ENCODE data around the gene MAPK12. TPM values are rescaled to one million over a fixed set of nuclear protein-coding genes. Genes with fewer than 3 reads are reported as not detected.

MAPK12 gene
- total and polyA plus RNA-seq, 10 of the 15 experiments (the other 5 are each of a cell fraction or from before 2014, with no cell fraction given): 1.1 to 38.9 (median 16.3) TPM

DNA sequence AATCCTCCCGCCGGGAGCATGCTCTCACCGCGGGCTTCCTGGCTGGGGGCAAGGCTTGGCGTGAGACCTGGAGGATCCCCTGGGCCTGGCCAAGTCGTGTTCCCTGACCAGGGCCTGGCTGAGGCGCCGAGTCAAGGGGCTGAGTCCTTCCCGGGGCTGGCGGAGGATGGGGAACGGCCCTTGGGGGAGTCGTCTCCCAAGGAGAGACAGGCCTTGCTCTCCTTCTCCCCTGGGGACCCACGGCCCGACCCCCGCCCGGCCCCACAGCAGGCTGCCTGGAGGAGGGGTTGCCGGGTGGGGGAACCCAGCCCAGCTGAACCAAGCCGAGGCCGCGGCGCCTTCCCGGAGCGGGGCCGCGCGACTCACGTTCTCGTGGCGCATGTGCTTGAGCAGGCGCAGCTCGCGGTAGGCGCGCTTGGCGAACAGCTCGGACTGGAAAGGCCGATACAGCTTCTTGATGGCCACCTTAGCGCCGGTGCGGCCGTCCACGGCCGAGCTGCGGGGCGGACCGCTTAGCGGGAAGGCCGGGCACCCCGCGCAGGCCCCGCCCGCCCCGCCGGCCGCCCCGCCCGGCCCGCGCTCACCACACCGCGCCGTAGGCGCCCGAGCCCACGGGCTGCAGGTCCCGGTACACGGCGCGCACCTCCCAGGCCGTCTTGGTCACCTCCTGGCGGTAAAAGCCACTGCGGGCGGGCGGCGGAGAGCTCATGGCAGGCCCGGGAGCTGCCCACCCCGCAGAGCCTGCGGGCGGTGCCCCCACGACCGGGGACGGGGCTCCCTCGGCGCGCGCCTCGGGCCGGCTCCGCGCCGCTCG is 475 bp downstream of the MAPK12 start (continued):
- TF ChIP-seq, protein P1, sequence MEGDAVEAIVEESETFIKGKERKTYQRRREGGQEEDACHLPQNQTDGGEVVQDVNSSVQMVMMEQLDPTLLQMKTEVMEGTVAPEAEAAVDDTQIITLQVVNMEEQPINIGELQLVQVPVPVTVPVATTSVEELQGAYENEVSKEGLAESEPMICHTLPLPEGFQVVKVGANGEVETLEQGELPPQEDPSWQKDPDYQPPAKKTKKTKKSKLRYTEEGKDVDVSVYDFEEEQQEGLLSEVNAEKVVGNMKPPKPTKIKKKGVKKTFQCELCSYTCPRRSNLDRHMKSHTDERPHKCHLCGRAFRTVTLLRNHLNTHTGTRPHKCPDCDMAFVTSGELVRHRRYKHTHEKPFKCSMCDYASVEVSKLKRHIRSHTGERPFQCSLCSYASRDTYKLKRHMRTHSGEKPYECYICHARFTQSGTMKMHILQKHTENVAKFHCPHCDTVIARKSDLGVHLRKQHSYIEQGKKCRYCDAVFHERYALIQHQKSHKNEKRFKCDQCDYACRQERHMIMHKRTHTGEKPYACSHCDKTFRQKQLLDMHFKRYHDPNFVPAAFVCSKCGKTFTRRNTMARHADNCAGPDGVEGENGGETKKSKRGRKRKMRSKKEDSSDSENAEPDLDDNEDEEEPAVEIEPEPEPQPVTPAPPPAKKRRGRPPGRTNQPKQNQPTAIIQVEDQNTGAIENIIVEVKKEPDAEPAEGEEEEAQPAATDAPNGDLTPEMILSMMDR (IDR thresholded peaks at IDR 0.05 in 2 of 3, conservative IDR thresholded peaks at IDR 0.05 in 1 of 3; ENCODE audit: control insufficient read depth in 2 of 3, extremely low read depth in 1 of 3, insufficient read depth in 1 of 3, low read depth in 3 of 3, low read length in 3 of 3): no peak
- TF ChIP-seq, protein P2, sequence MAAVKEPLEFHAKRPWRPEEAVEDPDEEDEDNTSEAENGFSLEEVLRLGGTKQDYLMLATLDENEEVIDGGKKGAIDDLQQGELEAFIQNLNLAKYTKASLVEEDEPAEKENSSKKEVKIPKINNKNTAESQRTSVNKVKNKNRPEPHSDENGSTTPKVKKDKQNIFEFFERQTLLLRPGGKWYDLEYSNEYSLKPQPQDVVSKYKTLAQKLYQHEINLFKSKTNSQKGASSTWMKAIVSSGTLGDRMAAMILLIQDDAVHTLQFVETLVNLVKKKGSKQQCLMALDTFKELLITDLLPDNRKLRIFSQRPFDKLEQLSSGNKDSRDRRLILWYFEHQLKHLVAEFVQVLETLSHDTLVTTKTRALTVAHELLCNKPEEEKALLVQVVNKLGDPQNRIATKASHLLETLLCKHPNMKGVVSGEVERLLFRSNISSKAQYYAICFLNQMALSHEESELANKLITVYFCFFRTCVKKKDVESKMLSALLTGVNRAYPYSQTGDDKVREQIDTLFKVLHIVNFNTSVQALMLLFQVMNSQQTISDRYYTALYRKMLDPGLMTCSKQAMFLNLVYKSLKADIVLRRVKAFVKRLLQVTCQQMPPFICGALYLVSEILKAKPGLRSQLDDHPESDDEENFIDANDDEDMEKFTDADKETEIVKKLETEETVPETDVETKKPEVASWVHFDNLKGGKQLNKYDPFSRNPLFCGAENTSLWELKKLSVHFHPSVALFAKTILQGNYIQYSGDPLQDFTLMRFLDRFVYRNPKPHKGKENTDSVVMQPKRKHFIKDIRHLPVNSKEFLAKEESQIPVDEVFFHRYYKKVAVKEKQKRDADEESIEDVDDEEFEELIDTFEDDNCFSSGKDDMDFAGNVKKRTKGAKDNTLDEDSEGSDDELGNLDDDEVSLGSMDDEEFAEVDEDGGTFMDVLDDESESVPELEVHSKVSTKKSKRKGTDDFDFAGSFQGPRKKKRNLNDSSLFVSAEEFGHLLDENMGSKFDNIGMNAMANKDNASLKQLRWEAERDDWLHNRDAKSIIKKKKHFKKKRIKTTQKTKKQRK (IDR thresholded peaks at IDR 0.05; ENCODE audit: low read depth, low read length): no peak
- TF ChIP-seq NR2C1 (IDR thresholded peaks at IDR 0.05) (no peak), WRNIP1 (IDR thresholded peaks at IDR 0.05; ENCODE audit: borderline replicate concordance, low read depth, low read length) (no peak), NR2F1 (conservative IDR thresholded peaks at IDR 0.05) (peak; percentile 50; the same call in 1 of the 2 replicates), MTA2 (IDR thresholded peaks at IDR 0.05; ENCODE audit: low read depth) (no peak), ZNF274 (IDR thresholded peaks at IDR 0.05; ENCODE audit: insufficient read depth, insufficient read length) (no peak), PML (IDR thresholded peaks at IDR 0.05; ENCODE audit: low read length) (no peak), BACH1 (IDR thresholded peaks at IDR 0.05; ENCODE audit: borderline replicate concordance) (0 out of 2 replicates have a peak, but pooled peaks have one; percentile 33), ESRRA (IDR thresholded peaks at IDR 0.05; ENCODE audit: low read length) (no peak), NR2C2 (IDR thresholded peaks at IDR 0.05; ENCODE audit: borderline replicate concordance, control insufficient read depth, insufficient read length, low read depth) (no peak), TCF3 (IDR thresholded peaks at IDR 0.05; ENCODE audit: borderline replicate concordance, insufficient read depth, low read depth, low read length) (no peak), BRCA1 (IDR thresholded peaks at IDR 0.05; ENCODE audit: low read depth, low read length) (no peak)
- TF ChIP-seq, protein P3, sequence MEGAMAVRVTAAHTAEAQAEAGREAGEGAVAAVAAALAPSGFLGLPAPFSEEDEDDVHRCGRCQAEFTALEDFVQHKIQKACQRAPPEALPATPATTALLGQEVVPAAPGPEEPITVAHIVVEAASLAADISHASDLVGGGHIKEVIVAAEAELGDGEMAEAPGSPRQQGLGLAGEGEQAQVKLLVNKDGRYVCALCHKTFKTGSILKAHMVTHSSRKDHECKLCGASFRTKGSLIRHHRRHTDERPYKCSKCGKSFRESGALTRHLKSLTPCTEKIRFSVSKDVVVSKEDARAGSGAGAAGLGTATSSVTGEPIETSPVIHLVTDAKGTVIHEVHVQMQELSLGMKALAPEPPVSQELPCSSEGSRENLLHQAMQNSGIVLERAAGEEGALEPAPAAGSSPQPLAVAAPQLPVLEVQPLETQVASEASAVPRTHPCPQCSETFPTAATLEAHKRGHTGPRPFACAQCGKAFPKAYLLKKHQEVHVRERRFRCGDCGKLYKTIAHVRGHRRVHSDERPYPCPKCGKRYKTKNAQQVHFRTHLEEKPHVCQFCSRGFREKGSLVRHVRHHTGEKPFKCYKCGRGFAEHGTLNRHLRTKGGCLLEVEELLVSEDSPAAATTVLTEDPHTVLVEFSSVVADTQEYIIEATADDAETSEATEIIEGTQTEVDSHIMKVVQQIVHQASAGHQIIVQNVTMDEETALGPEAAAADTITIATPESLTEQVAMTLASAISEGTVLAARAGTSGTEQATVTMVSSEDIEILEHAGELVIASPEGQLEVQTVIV (IDR thresholded peaks at IDR 0.05; ENCODE audit: borderline replicate concordance, partially characterized antibody): no peak
- TF ChIP-seq, protein P4, sequence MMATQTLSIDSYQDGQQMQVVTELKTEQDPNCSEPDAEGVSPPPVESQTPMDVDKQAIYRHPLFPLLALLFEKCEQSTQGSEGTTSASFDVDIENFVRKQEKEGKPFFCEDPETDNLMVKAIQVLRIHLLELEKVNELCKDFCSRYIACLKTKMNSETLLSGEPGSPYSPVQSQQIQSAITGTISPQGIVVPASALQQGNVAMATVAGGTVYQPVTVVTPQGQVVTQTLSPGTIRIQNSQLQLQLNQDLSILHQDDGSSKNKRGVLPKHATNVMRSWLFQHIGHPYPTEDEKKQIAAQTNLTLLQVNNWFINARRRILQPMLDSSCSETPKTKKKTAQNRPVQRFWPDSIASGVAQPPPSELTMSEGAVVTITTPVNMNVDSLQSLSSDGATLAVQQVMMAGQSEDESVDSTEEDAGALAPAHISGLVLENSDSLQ (IDR thresholded peaks at IDR 0.05): no peak
- TF ChIP-seq, protein P5, sequence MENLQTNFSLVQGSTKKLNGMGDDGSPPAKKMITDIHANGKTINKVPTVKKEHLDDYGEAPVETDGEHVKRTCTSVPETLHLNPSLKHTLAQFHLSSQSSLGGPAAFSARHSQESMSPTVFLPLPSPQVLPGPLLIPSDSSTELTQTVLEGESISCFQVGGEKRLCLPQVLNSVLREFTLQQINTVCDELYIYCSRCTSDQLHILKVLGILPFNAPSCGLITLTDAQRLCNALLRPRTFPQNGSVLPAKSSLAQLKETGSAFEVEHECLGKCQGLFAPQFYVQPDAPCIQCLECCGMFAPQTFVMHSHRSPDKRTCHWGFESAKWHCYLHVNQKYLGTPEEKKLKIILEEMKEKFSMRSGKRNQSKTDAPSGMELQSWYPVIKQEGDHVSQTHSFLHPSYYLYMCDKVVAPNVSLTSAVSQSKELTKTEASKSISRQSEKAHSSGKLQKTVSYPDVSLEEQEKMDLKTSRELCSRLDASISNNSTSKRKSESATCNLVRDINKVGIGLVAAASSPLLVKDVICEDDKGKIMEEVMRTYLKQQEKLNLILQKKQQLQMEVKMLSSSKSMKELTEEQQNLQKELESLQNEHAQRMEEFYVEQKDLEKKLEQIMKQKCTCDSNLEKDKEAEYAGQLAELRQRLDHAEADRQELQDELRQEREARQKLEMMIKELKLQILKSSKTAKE (IDR thresholded peaks at IDR 0.05; ENCODE audit: low read depth, poor library complexity, severe bottlenecking): no peak
